NCI-H2029 treated with DMSO at 0.1 percent for 48 hours (cell line): Measurements from ENCODE around the gene ELMOD1.

Experiments used
- DNase-seq: peaks from one replicate; lab custom pipeline; 2025; lab: John Stamatoyannopoulos, UW

Gene ELMOD1

GRCh38 chr11:107646783-107647182 lies 55.8 kb downstream of the ELMOD1 start:
- no peak for DNase-seq

GRCh38 chr11:107648242-107648641 lies 57.3 kb downstream of the ELMOD1 start:
- DNase-seq, result no peak

GRCh38 chr11:107651672-107652071 lies 60.7 kb downstream of the ELMOD1 start:
- DNase-seq, result no peak

- no peak for DNase-seq
Observed at GRCh38 chr11:107653076-107653475, 62.1 kb downstream of the ELMOD1 start.

GRCh38 chr11:107655602-107656001 lies 64.7 kb downstream of the ELMOD1 start:
- DNase-seq, result no peak

- DNase-seq, result no peak
Observed at GRCh38 chr11:107659310-107659709, 68.4 kb downstream of the ELMOD1 start.

- DNase-seq, result no peak
Observed at GRCh38 chr11:107660066-107660465, 69.1 kb downstream of the ELMOD1 start.

- DNase-seq, result no peak
Observed at GRCh38 chr11:107661656-107662055, 70.7 kb downstream of the ELMOD1 start.

- no peak for DNase-seq
Observed at GRCh38 chr11:107665018-107665417, 74.1 kb downstream of the ELMOD1 start.

- no peak for DNase-seq
Observed at GRCh38 chr11:107666911-107667613, 76.1 kb downstream of the ELMOD1 start.

GRCh38 chr11:107669191-107669740 lies 78.3 kb downstream of the ELMOD1 start:
- no peak for DNase-seq

GRCh38 chr11:107669893-107670601 lies 79.1 kb downstream of the ELMOD1 start:
- no peak for DNase-seq

GRCh38 chr11:107675902-107676301 lies 85.0 kb downstream of the ELMOD1 start:
- no peak for DNase-seq

GRCh38 chr11:107676336-107677057 lies 85.5 kb downstream of the ELMOD1 start:
- DNase-seq, result no peak

- DNase-seq, result no peak
Observed at GRCh38 chr11:107677924-107678631, 87.1 kb downstream of the ELMOD1 start.

GRCh38 chr11:107678632-107678971 lies 87.7 kb downstream of the ELMOD1 start:
- no peak for DNase-seq

- no peak for DNase-seq
Observed at GRCh38 chr11:107679255-107680024, 88.5 kb downstream of the ELMOD1 start.

- DNase-seq, result no peak
Observed at GRCh38 chr11:107682171-107682570, 91.2 kb downstream of the ELMOD1 start.

GRCh38 chr11:107682572-107682971 lies 91.6 kb downstream of the ELMOD1 start:
- DNase-seq, result no peak

GRCh38 chr11:107683061-107683460 lies 92.1 kb downstream of the ELMOD1 start:
- DNase-seq, result no peak

GRCh38 chr11:107683807-107684206 lies 92.9 kb downstream of the ELMOD1 start:
- DNase-seq, result no peak
